ENCODE results near the gene B3GNT8. TPM values are rescaled to one million over a fixed set of nuclear protein-coding genes. Genes with fewer than 3 reads are reported as not detected.

Gene B3GNT8
- total RNA-seq, 1 experiment from 2014 or later, result 0.10 TPM

GRCh38 chr19:41401483-41401882, 25.7 kb downstream of the B3GNT8 start:
- no peak for TF ChIP-seq CTCF (IDR thresholded peaks at IDR 0.05)
- no peak for TF ChIP-seq POLR2AphosphoS5 (IDR thresholded peaks at IDR 0.05; ENCODE audit: low read depth, low read length)
- no peak for TF ChIP-seq SIN3A (IDR thresholded peaks at IDR 0.05; ENCODE audit: borderline replicate concordance, insufficient read depth, low read depth, low read length)
- no peak for TF ChIP-seq TCF7L2 (IDR thresholded peaks at IDR 0.05; ENCODE audit: low read depth, low read length)
- no peak for TF ChIP-seq REST (IDR thresholded peaks at IDR 0.05; ENCODE audit: insufficient read depth in 1 of 2, low read depth in 2 of 2, low read length in 1 of 2)
- Histone ChIP-seq H3K27me3 (ENCODE audit: control insufficient read depth, insufficient read depth, low read length) (no peaks in the 10 kb centered on the region), H3K36me3 (ENCODE audit: control insufficient read depth, insufficient read depth, low read length) (peaks cover 8% of the 10 kb centered on the region; the same call in 1 of the 2 replicates), H3K4me1 (ENCODE audit: control insufficient read depth, insufficient read depth, low read length) (no peaks in the 10 kb centered on the region), H3K4me3 (ENCODE audit: low read depth in 2 of 2, low read length in 2 of 2) (no peak overlapping the region), H3K9me3 (ENCODE audit: control insufficient read depth, insufficient read depth, low read depth, low read length) (no peaks in the 10 kb centered on the region), H3K27ac (ENCODE audit: low read length) (no peak overlapping the region)
- in situ Hi-C loops (cut with HindIII; ENCODE audit: low pct_unique_long_range_greater_than_20kb, low sequenced_read_pairs) (no loop called here), intact Hi-C loops (cut with micrococcal nuclease; ENCODE audit: unreplicated experiment) (no loop called here)
- ChIA-PET CTCF (no interaction called here), POLR2A (no interaction called here)
- no peak for ATAC-seq
- BruUV-seq (replicated peaks), result TSS peak; percentile 25
- no peak for DNase-seq (ENCODE audit: low read depth, low spot score)

- CTCF ChIA-PET, result no interaction called here
- DNase-seq (ENCODE audit: low read depth, low spot score), result no peak
- Histone ChIP-seq H3K4me1 (ENCODE audit: control insufficient read depth, insufficient read depth, low read length) (no peaks in the 10 kb centered on the region), H3K9me3 (ENCODE audit: control insufficient read depth, insufficient read depth, low read depth, low read length) (no peaks in the 10 kb centered on the region), H3K4me3 (ENCODE audit: low read depth in 2 of 2, low read length in 2 of 2) (no peak overlapping the region), H3K27me3 (ENCODE audit: control insufficient read depth, insufficient read depth, low read length) (no peaks in the 10 kb centered on the region), H3K27ac (ENCODE audit: low read length) (no peak overlapping the region), H3K36me3 (ENCODE audit: control insufficient read depth, insufficient read depth, low read length) (peaks cover 8% of the 10 kb centered on the region; the same call in 1 of the 2 replicates)
- POLR2A ChIA-PET, result no interaction called here
- in situ Hi-C loops (cut with HindIII; ENCODE audit: low pct_unique_long_range_greater_than_20kb, low sequenced_read_pairs) (no loop called here), intact Hi-C loops (cut with micrococcal nuclease; ENCODE audit: unreplicated experiment) (no loop called here)
- TF ChIP-seq CTCF (IDR thresholded peaks at IDR 0.05) (no peak), TCF7L2 (IDR thresholded peaks at IDR 0.05; ENCODE audit: low read depth, low read length) (no peak), POLR2AphosphoS5 (IDR thresholded peaks at IDR 0.05; ENCODE audit: low read depth, low read length) (no peak), REST (IDR thresholded peaks at IDR 0.05; ENCODE audit: insufficient read depth in 1 of 2, low read depth in 2 of 2, low read length in 1 of 2) (no peak), SIN3A (IDR thresholded peaks at IDR 0.05; ENCODE audit: borderline replicate concordance, insufficient read depth, low read depth, low read length) (no peak)
- BruUV-seq (replicated peaks), result no TSS peak
- ATAC-seq, result no peak
Measured at GRCh38 chr19:41399525-41399924, 27.6 kb downstream of the B3GNT8 start.
